GM12873 (cell line): Measurements from ENCODE around the gene ITGA2B.

ENCODE experiments used
- CTCF ChIP-seq: IDR thresholded peaks from 2 replicates; pipeline ENCODE4 v1.5.1; 2012; ENCODE audit warnings: low read depth, mild to moderate bottlenecking, moderate library complexity, low read length, control low read depth; ENCODE audit not compliant: insufficient read depth; ENCODE audit errors: missing control alignments

The ITGA2B gene

GRCh38 chr17:44333371-44333770 lies 56.1 kb downstream of the ITGA2B start:
- no peak for TF ChIP-seq CTCF

- TF ChIP-seq CTCF: peak; percentile 85
Measured at GRCh38 chr17:44331249-44331760, 58.1 kb downstream of the ITGA2B start.

- TF ChIP-seq CTCF: no peak
Measured at GRCh38 chr17:44327715-44328449, 61.6 kb downstream of the ITGA2B start.

GRCh38 chr17:44326861-44327444 lies 62.5 kb downstream of the ITGA2B start:
- TF ChIP-seq CTCF: no peak

- no peak for TF ChIP-seq CTCF
Measured at GRCh38 chr17:44324571-44325275, 64.7 kb downstream of the ITGA2B start, which contains the start of gene SLC25A39. SLC25A39 (minus strand) TSS chr17:44324823; CDS start chr17:44323562, 1,261 bp downstream.

GRCh38 chr17:44324092-44324570 lies 65.3 kb downstream of the ITGA2B start:
- TF ChIP-seq CTCF: no peak
